ENCODE measurements around the gene TMEM198.

DNA sequence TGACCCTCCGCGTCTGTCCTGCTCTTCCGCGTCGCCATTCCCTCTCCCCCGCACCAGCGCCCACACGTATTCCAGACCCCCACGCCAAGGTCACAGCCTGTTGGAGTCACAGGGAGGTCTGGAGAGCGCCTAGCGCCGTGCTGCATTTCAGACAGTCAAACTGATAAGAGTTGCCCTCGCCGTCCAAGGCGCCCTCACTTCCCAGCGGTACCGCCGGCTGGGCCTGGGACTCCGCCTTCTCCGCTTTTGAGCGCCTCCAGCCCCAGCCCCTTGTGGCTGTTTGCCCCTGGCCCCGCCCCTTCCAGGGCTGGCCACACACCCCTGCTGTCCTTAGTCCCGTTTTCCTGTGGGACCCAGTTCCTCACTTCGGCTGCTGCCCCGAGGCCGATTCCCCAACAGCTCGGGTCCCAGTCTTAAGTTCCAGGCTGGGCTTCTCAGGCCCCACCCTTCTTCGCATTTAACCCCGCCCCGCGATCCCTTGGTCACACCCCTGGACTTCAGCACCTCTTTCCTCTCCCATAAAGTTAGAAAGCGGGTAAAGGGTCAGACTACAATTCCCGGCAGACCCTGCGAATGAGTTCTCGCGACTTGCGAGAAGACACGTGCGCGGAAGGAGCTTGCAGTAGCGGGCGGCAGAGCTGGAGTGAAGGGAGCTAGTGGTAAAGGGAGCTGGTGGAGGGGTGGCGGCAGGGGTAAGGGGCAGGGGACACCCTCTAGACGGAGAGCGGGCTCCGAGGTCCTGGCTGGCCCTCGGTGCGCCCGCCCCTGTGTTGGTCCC lies 45.4 kb upstream of the TMEM198 start, which contains the start of gene GMPPA:
- TF ChIP-seq, protein P1, sequence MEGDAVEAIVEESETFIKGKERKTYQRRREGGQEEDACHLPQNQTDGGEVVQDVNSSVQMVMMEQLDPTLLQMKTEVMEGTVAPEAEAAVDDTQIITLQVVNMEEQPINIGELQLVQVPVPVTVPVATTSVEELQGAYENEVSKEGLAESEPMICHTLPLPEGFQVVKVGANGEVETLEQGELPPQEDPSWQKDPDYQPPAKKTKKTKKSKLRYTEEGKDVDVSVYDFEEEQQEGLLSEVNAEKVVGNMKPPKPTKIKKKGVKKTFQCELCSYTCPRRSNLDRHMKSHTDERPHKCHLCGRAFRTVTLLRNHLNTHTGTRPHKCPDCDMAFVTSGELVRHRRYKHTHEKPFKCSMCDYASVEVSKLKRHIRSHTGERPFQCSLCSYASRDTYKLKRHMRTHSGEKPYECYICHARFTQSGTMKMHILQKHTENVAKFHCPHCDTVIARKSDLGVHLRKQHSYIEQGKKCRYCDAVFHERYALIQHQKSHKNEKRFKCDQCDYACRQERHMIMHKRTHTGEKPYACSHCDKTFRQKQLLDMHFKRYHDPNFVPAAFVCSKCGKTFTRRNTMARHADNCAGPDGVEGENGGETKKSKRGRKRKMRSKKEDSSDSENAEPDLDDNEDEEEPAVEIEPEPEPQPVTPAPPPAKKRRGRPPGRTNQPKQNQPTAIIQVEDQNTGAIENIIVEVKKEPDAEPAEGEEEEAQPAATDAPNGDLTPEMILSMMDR (IDR thresholded peaks at IDR 0.05): no peak
- TF ChIP-seq ZFX (IDR thresholded peaks at IDR 0.05; ENCODE audit: borderline replicate concordance): no peak
